Ishikawa (cell line): ENCODE data around the gene RYR1.

Source experiments
- CEBPB ChIP-seq: IDR thresholded peaks from 2 replicates; pipeline ENCODE4 v1.6.1; 2012
- CREB1 ChIP-seq: IDR thresholded peaks from 2 replicates; pipeline ENCODE4 v1.6.1; 2012; ENCODE audit warnings: low read depth
- EGR1 ChIP-seq: IDR thresholded peaks from 2 replicates; pipeline ENCODE4 v1.6.1; 2012
- EP300 ChIP-seq: IDR thresholded peaks from 2 replicates; pipeline ENCODE4 v1.6.1; 2012; ENCODE audit warnings: borderline replicate concordance
- FOXM1 ChIP-seq: IDR thresholded peaks from 2 replicates; pipeline ENCODE4 v1.6.1; 2012; ENCODE audit warnings: low read depth, borderline replicate concordance
- MAX ChIP-seq: IDR thresholded peaks from 2 replicates; pipeline ENCODE4 v1.6.1; 2012
- NFIC ChIP-seq: IDR thresholded peaks from 2 replicates; pipeline ENCODE4 v1.6.1; 2012
- RAD21 ChIP-seq: IDR thresholded peaks from 2 replicates; pipeline ENCODE4 v1.6.1; 2012; ENCODE audit warnings: low read depth
- REST ChIP-seq: IDR thresholded peaks from 2 replicates; pipeline ENCODE4 v1.6.1; 2012; ENCODE audit warnings: low read depth, mild to moderate bottlenecking
- TAF1 ChIP-seq: IDR thresholded peaks from 2 replicates; pipeline ENCODE4 v1.6.1; 2012; ENCODE audit warnings: low read depth, mild to moderate bottlenecking
- TCF12 ChIP-seq: IDR thresholded peaks from 2 replicates; pipeline ENCODE4 v1.6.1; 2012; ENCODE audit warnings: low read depth
- TEAD4 ChIP-seq: IDR thresholded peaks from 2 replicates; pipeline ENCODE4 v1.6.1; 2012
- USF1 ChIP-seq: IDR thresholded peaks from 2 replicates; pipeline ENCODE4 v1.6.1; 2012
- YY1 ChIP-seq: IDR thresholded peaks from 2 replicates; pipeline ENCODE4 v1.6.1; 2012; ENCODE audit warnings: low read depth
- ZBTB7A ChIP-seq: IDR thresholded peaks from 2 replicates; pipeline ENCODE4 v1.6.1; 2012; ENCODE audit warnings: low read depth

RYR1 gene

GRCh38 chr19:38385057-38385803 is 48.3 kb upstream of the RYR1 start:
- TF ChIP-seq REST: no peak
- TF ChIP-seq CEBPB: no peak
- TF ChIP-seq EGR1: no peak
- TF ChIP-seq NFIC: no peak
- TF ChIP-seq TAF1: no peak
- no peak for TF ChIP-seq EP300
- no peak for TF ChIP-seq FOXM1
- TF ChIP-seq CREB1: no peak
- TF ChIP-seq YY1: no peak

- TF ChIP-seq TAF1 (no peak), TEAD4 (no peak), CREB1 (no peak), CEBPB (no peak), MAX (no peak), RAD21 (no peak), EGR1 (no peak), EP300 (no peak), YY1 (no peak), USF1 (no peak), REST (no peak), NFIC (no peak), FOXM1 (no peak), TCF12 (no peak), ZBTB7A (no peak)
Observed at GRCh38 chr19:38385804-38386257, 47.7 kb upstream of the RYR1 start.

GRCh38 chr19:38386300-38386970 is 47.1 kb upstream of the RYR1 start:
- no peak for TF ChIP-seq EP300
- TF ChIP-seq YY1: no peak
- TF ChIP-seq TCF12: no peak
- TF ChIP-seq TEAD4: no peak
- no peak for TF ChIP-seq NFIC
- TF ChIP-seq ZBTB7A: no peak
- TF ChIP-seq CEBPB: no peak
- TF ChIP-seq MAX: no peak
- no peak for TF ChIP-seq CREB1
- no peak for TF ChIP-seq FOXM1
- no peak for TF ChIP-seq EGR1

- TF ChIP-seq EP300 (no peak; the same call in 1 of the 2 replicates), TAF1 (no peak), FOXM1 (no peak), USF1 (no peak), CEBPB (no peak), EGR1 (no peak), NFIC (no peak), ZBTB7A (no peak; the same call in 1 of the 2 replicates), MAX (no peak), TCF12 (no peak), TEAD4 (no peak), RAD21 (no peak), REST (no peak), YY1 (no peak), CREB1 (no peak)
Observed at GRCh38 chr19:38386971-38387549, 46.4 kb upstream of the RYR1 start.
